Activated CD8-positive, alpha-beta T cell treated with anti-CD3 and anti-CD28 coated beads, Interleukin-2, amount 10 ng/mL, durations not matched to agents 7 days and 5 days (primary cell): ENCODE data around the gene TIMM10. TPM values are rescaled to one million over a fixed set of nuclear protein-coding genes. Genes with fewer than 3 reads are reported as not detected.

Source experiments
- ATAC-seq: fragments of 150-1000 bp; cut with Tn5 transposase; one replicate; pipeline ENCODE4 v1.10.0; 2021; ENCODE audit warnings: moderate library complexity
- CTCF ChIA-PET: fragments of 350-600 bp; sonication (Branson Sonifier 250); formaldehyde crosslinking; loops from one replicate; lab custom pipeline; 2021; ENCODE audit warnings: antibody characterized with exemption; lab: Charles Lee
- POLR2A ChIA-PET: fragments of 350-600 bp; sonication (Branson Sonifier 250); formaldehyde crosslinking; loops from one replicate; lab custom pipeline; 2021; ENCODE audit warnings: antibody characterized with exemption; lab: Charles Lee
- DNase-seq: peaks from one replicate; pipeline ENCODE4 v3.0.0-alpha.2; 2020
- H3K27ac Mint-ChIP-seq: one replicate; pipeline ENCODE4 v1.8.0; 2021; ENCODE audit warnings: mild to moderate bottlenecking, mixed read lengths
- H3K27me3 Mint-ChIP-seq: one replicate; pipeline ENCODE4 v1.8.0; 2021; ENCODE audit warnings: low read depth, mixed read lengths
- H3K36me3 Mint-ChIP-seq: one replicate; pipeline ENCODE4 v1.8.0; 2021; ENCODE audit warnings: low read depth, mixed read lengths
- H3K4me1 Mint-ChIP-seq: one replicate; pipeline ENCODE4 v1.8.0; 2021; ENCODE audit warnings: low read depth, mixed read lengths
- H3K4me3 Mint-ChIP-seq: one replicate; pipeline ENCODE4 v1.8.0; 2021; ENCODE audit warnings: mild to moderate bottlenecking, mixed read lengths
- H3K9me3 Mint-ChIP-seq: one replicate; pipeline ENCODE4 v1.8.0; 2022; ENCODE audit warnings: mixed read lengths; ENCODE audit not compliant: insufficient read depth
- total RNA-seq, 2 experiments: library from RNA; stranded (reverse); gene quantifications; one replicate each; pipeline ENCODE4 v1.2.3, GENCODE V29; 2021

TIMM10 gene
- total RNA-seq, 2 experiments from 2014 or later: 65.4 to 65.8 TPM

GRCh38 chr11:57482782-57483561 lies 47.6 kb downstream of the TIMM10 start:
- H3K27me3 Mint-ChIP-seq: peaks cover 30% of the 10 kb centered on the region
- no peaks in the 10 kb centered on the region for H3K9me3 Mint-ChIP-seq
- ChIA-PET CTCF (interaction anchor here (0.7 to 9.8 kb wide), 22 partner anchors 9 to 162 kb away, joined by 3 to 239 read pairs (median 4); partner anchors contain the start of genes RTN4RL2 and SLC43A3), POLR2A (interaction anchor here (1.0 kb wide), 1 partner anchor 229 kb away, joined by 3 read pairs; no protein-coding TSS in a partner anchor)
- H3K27ac Mint-ChIP-seq: no peak overlapping the region
- H3K4me3 Mint-ChIP-seq: no peak overlapping the region
- H3K4me1 Mint-ChIP-seq: peaks cover 10% of the 10 kb centered on the region
- peaks cover 18% of the 10 kb centered on the region for H3K36me3 Mint-ChIP-seq
- peak; percentile 61 for DNase-seq
- ATAC-seq: peak; percentile 71

- Mint-ChIP-seq H3K4me1 (peaks cover 14% of the 10 kb centered on the region), H3K9me3 (no peaks in the 10 kb centered on the region), H3K27ac (no peak overlapping the region), H3K4me3 (no peak overlapping the region), H3K27me3 (peaks cover 35% of the 10 kb centered on the region), H3K36me3 (peaks cover 13% of the 10 kb centered on the region)
- ATAC-seq (no peak), DNase-seq (no peak)
- CTCF ChIA-PET: interaction anchor here (0.9 to 9.8 kb wide), 12 partner anchors 9 to 139 kb away, joined by 3 to 239 read pairs (median 4); partner anchors contain the start of genes RTN4RL2 and SLC43A3
- POLR2A ChIA-PET: no interaction called here
These were observed 48.4 kb downstream of the TIMM10 start for GRCh38 chr11:57481915-57482781.

- POLR2A ChIA-PET: no interaction called here
These were observed 49.2 kb downstream of the TIMM10 start for GRCh38 chr11:57481315-57481714.

GRCh38 chr11:57480409-57481137 lies 50.0 kb downstream of the TIMM10 start:
- Mint-ChIP-seq H3K4me3 (no peak overlapping the region), H3K27ac (no peak overlapping the region), H3K27me3 (peaks cover 39% of the 10 kb centered on the region), H3K4me1 (peaks cover 27% of the 10 kb centered on the region), H3K9me3 (no peaks in the 10 kb centered on the region), H3K36me3 (peaks cover 10% of the 10 kb centered on the region)
- ChIA-PET CTCF (interaction anchor here (0.7 to 9.8 kb wide), 13 partner anchors 11 to 155 kb away, joined by 3 to 239 read pairs (median 3); partner anchors contain the start of genes RTN4RL2 and SLC43A1), POLR2A (no interaction called here)
- ATAC-seq: peak; percentile 68
- DNase-seq: peak; percentile 87

More at GRCh38 chr11:57481315-57481714, 49.2 kb downstream of the TIMM10 start:
- peaks cover 39% of the 10 kb centered on the region for H3K27me3 Mint-ChIP-seq
- peaks cover 20% of the 10 kb centered on the region for H3K4me1 Mint-ChIP-seq
- no peak overlapping the region for H3K4me3 Mint-ChIP-seq
- H3K36me3 Mint-ChIP-seq: peaks cover 13% of the 10 kb centered on the region
- CTCF ChIA-PET: interaction anchor here (0.7 to 9.8 kb wide), 11 partner anchors 10 to 154 kb away, joined by 3 to 239 read pairs (median 5); partner anchors contain the start of genes RTN4RL2 and SLC43A1
- H3K9me3 Mint-ChIP-seq: no peaks in the 10 kb centered on the region
- ATAC-seq (no peak), DNase-seq (no peak)
- H3K27ac Mint-ChIP-seq: no peak overlapping the region

GRCh38 chr11:57479911-57480310 lies 50.6 kb downstream of the TIMM10 start:
- peaks cover 39% of the 10 kb centered on the region for H3K27me3 Mint-ChIP-seq
- no peaks in the 10 kb centered on the region for H3K9me3 Mint-ChIP-seq
- peaks cover 6% of the 10 kb centered on the region for H3K36me3 Mint-ChIP-seq
- H3K4me1 Mint-ChIP-seq: peaks cover 32% of the 10 kb centered on the region
- ChIA-PET CTCF (interaction anchor here (0.5 to 9.8 kb wide), 8 partner anchors 12 to 61 kb away, joined by 3 to 239 read pairs (median 5); partner anchors contain the start of genes RTN4RL2 and SLC43A1), POLR2A (no interaction called here)
- ATAC-seq (no peak), DNase-seq (no peak)
- H3K4me3 Mint-ChIP-seq: no peak overlapping the region
- H3K27ac Mint-ChIP-seq: no peak overlapping the region

GRCh38 chr11:57479021-57479663 lies 51.4 kb downstream of the TIMM10 start:
- Mint-ChIP-seq H3K9me3 (no peaks in the 10 kb centered on the region), H3K4me3 (no peak overlapping the region), H3K36me3 (peaks cover 4% of the 10 kb centered on the region), H3K27ac (no peak overlapping the region), H3K4me1 (peaks cover 40% of the 10 kb centered on the region), H3K27me3 (peaks cover 39% of the 10 kb centered on the region)
- no peak for ATAC-seq
- no peak for DNase-seq
- CTCF ChIA-PET: interaction anchor here (0.6 to 9.8 kb wide), 6 partner anchors 13 to 189 kb away, joined by 3 to 239 read pairs (median 10); partner anchors contain the start of gene RTN4RL2
- POLR2A ChIA-PET: no interaction called here

Other genes starting within 250 kb of the TIMM10 start
- gene TNKS1BP1, start 205.8 kb downstream of the TIMM10 start, total RNA-seq: 10 to 100 TPM; 10.5 to 10.9 TPM
- gene SSRP1, start 194.9 kb downstream of the TIMM10 start, total RNA-seq: 100 to 1,000 TPM; 185 to 191 TPM
- gene P2RX3, start 192.4 kb downstream of the TIMM10 start, total RNA-seq: not detected
- gene PRG3, start 149.6 kb downstream of the TIMM10 start, total RNA-seq: not detected
- gene PRG2, start 140.1 kb downstream of the TIMM10 start, total RNA-seq: under 1 TPM in 1 of 2 experiments, not detected in 1; 0.26 TPM
- 100 to 1,000 TPM; 103 to 120 TPM for gene SLC43A3, start 103.6 kb downstream of the TIMM10 start, total RNA-seq
- under 1 TPM; 0.47 to 0.57 TPM for gene RTN4RL2, start 70.2 kb downstream of the TIMM10 start, total RNA-seq
- gene SLC43A1, start 15.1 kb downstream of the TIMM10 start, total RNA-seq: 10 to 100 TPM; 26.4 to 28.4 TPM
- not detected for gene SMTNL1, start 6.8 kb upstream of the TIMM10 start, total RNA-seq
- gene UBE2L6, start 36.9 kb upstream of the TIMM10 start, total RNA-seq: 100 to 1,000 TPM; 222 to 232 TPM
- not detected for gene SERPING1, start 66.9 kb upstream of the TIMM10 start, total RNA-seq
- under 1 TPM; 0.11 to 0.13 TPM for gene YPEL4, start 119.2 kb upstream of the TIMM10 start, total RNA-seq
- 10 to 100 TPM; 18.9 to 20.5 TPM for gene CLP1, start 127.0 kb upstream of the TIMM10 start, total RNA-seq
- gene ZDHHC5, start 137.4 kb upstream of the TIMM10 start, total RNA-seq: 10 to 100 TPM; 77.8 to 82.4 TPM
- 10 to 100 TPM; 13.6 to 14.9 TPM for gene MED19, start 181.5 kb upstream of the TIMM10 start, total RNA-seq
- 10 to 100 TPM; 65.0 to 68.7 TPM for gene TMX2, start 181.8 kb upstream of the TIMM10 start, total RNA-seq
- 100 to 1,000 TPM; 204 to 210 TPM for gene SELENOH, start 210.7 kb upstream of the TIMM10 start, total RNA-seq
- gene BTBD18, start 221.1 kb upstream of the TIMM10 start, total RNA-seq: not detected
- 1 to 10 TPM; 6.8 to 8.4 TPM for gene CTNND1, start 231.0 kb upstream of the TIMM10 start, total RNA-seq